Measurements from ENCODE around the gene TMEM192. TPM values are rescaled to one million over a fixed set of nuclear protein-coding genes. Genes with fewer than 3 reads are reported as not detected.
"Not testable (repeated sequence)": the region's sequence is repeated elsewhere in the genome, so short reads cannot be mapped to it uniquely, and the experiment has no call there.

The TMEM192 gene
- total RNA-seq, 1 donor from 2014 or later, result 17.2 TPM

DNA sequence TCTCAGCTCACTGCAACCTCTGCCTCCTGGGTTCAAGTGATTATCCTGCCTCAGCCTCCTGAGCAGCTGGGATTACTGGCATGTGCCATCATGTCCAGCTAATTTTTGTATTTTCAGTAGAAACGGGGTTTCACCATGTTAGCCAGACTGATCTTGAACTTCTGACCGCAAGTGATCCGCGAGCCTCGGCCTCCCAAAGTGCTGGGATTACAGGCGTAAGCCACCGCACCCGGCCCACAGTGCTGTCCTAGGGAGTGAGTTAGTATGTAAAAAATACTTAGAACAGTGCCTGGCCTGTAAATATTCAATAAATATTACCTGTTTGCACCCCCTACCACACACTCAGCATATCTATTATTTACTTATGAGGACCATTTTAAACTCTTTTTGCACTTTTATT lies 20.5 kb downstream of the TMEM192 start:
- not testable (repeated sequence) for DNase-seq (ENCODE audit: low spot score)

DNA sequence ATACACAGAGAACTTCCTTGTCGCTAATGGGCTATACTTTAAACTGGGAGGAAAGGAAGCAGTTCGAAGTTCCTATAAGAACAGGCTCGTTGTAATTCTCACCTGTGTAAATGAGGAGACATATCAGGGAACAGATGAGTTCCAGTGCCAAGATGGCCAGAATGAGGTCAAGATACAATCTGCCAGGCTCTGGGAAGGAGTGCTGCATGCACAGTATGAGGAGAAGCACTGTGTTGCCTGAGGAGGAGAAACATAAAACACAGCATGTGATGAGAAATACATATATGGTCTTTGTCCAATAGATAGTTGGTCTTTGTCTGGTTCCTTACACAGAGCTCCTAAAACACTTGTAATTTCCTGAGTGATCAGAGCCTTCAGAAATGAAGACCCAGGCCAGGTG lies 24.3 kb downstream of the TMEM192 start:
- no peak for DNase-seq (ENCODE audit: low spot score)

DNA sequence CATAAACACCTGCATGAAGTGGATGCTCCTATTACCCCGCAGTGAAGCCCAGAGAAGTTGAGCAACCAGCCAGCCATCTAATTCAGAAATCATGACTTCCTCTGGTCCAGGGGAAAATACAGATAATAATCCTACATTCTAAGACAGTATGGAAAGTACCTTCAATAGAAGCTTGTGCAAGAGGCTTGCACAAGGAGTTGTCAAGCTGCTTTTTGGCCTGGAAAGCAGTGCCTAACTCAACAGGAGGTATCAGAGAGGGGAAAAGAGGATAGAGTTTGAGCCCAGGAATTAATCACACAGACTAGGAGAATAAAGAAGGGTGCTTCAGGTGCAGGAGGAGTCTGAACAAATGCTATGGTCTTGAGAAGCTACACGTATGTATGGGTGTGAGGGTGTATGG lies 26.7 kb downstream of the TMEM192 start:
- DNase-seq (ENCODE audit: low spot score), result no peak

DNA sequence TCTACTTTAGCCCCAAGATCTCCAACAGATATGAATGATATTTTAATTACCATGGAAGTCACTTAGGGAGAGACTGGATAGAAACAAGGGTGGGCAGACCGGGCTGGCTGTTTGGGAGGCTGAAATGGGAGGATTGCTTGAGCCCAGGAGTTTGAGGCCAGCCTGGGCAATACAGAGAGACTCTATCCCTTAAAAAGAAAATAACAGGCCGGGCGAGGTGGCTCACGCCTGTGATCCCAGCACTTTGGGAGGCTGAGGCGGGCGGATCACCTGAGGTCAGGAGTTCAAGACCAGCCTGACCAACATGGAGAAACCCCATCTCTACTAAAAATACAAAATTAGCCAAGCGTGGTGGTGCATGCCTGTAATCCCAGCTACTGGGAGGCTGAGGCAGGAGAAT lies 27.9 kb downstream of the TMEM192 start:
- not testable (repeated sequence) for DNase-seq (ENCODE audit: low spot score)

DNA sequence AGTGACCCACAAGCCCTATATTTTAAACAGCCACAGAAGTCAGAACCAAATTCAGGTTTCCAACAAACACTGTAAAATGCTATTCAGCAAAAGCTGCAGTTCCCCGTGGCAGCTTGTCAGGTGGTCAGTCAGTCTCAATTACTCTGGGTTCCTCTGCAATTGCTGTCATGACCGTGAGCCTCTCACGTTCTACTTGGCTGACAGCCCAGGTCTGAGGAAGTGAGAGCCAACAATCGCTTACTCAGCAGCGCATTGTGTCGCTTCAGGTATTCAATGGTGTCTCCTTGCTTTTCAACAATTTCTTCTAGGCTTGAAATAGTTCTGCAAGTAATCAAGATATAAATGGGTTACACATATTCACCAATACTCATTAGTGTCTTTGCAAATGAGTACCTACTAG lies 33.2 kb downstream of the TMEM192 start:
- peak; percentile 38 for DNase-seq (ENCODE audit: low spot score)

DNA sequence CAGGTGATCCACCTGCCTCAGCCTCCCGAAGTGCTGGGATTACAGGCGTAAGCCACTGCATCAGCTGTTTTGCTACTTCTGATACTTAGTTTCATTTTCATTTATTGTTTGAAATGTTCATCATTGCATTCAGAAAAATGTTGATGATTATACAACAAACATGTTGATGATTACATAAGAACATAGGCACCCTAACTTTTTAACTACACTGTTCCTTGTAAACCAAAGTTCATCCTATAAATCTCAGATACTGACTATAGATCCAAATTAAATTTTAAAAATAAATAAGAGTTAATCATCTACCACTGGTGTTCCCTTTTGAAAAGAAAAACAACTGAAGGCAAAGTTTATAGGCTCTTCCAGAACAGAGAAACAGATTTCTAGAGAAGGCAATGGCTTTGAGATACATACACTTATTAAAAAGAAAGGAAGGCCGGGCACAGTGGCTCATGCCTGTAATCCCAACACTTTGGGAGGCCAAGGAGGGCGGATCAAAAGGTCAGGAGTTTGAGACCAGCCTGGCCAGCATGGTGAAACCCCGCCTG lies 35.6 kb downstream of the TMEM192 start:
- no peak for DNase-seq (ENCODE audit: low spot score)

DNA sequence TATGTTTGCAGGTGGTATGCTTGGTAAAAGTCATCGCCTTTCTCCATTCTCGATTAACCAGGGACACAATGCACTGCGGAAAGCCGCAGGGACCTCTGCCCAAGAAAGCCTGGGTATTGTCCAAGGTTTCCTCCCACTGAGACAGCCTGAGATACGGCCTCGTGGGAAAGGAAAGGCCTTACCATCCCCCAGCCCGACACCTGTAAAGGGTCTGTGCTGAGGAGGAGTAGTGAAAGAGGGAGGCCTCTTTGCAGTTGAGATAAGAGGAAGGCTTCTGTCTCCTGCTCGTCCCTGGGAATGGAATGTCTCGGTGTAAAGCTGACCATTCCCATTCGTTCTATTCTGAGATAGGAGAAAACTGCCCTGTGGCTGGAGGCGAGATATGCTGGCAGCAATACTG lies 39.3 kb downstream of the TMEM192 start:
- not testable (repeated sequence) for DNase-seq (ENCODE audit: low spot score)

DNA sequence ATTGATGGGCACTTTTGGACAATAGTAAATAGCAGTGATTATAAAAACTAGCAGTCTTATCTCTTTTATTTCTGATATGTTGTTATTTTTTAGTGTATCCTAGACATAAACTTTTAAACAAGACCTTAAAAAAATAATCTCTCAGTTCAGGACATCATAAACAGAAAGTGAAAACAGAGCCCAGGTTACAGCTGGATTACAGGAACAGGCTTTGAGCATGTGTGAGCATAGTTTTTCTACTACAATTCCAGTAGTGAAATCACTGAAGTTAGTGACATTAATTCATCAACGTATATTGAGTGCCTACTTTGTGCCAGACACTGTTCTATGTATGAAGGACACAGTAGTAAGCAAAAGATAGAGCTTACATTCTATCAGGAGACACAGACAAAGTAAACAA lies 42.1 kb downstream of the TMEM192 start:
- no peak for DNase-seq (ENCODE audit: low spot score)

DNA sequence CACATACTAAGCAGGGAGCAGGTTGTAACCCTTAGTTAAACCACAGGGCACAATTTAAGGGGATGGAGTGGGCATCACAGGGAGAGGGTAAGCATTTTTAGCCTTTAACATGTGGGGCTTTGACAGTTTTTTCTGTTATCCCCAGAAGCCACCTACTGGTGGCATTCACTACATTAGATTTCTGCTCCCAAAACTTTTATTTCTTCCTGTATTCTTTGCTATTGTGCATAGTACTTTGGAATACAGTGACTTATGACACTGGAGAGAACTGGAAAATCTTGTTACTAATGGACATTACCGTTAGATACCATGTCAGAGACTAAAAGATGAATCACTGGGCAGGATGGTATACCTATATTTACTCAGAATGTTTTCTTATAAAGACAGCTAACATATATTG lies 51.7 kb downstream of the TMEM192 start:
- DNase-seq (ENCODE audit: low spot score), result no peak

DNA sequence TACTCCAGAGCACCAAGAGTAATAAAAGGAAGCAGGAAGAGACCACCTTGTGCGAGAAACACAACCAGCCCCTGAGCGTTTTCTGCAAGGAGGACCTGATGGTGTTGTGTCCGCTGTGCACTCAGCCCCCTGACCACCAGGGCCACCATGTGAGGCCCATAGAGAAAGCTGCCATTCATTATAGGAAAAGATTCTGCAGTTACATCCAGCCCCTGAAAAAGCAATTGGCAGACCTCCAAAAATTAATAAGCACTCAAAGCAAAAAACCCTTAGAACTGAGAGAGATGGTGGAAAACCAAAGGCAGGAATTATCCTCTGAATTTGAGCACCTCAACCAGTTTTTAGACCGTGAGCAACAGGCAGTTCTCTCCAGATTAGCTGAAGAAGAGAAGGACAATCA lies 53.3 kb downstream of the TMEM192 start:
- DNase-seq (ENCODE audit: low spot score), result no peak

DNA sequence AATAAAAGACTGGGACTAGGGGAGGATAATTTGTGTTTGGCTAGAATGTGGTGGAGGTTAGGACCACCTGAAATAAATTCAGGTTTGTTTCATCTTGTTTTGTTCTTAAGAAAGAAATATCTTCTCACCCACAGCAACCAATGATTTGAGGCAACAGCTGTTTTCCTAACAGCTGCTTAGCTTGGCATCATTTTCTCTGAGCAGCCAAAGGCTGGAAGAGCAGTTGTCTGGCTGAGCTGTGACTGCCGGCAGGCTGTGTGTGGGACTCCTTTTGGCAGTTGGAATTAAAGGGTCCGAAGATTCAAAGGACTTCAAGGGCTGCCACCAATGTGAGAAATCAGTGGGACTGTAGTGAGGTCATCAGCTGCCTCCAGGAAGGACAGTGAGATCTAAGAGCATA lies 54.0 kb downstream of the TMEM192 start:
- DNase-seq (ENCODE audit: low spot score), result no peak

DNA sequence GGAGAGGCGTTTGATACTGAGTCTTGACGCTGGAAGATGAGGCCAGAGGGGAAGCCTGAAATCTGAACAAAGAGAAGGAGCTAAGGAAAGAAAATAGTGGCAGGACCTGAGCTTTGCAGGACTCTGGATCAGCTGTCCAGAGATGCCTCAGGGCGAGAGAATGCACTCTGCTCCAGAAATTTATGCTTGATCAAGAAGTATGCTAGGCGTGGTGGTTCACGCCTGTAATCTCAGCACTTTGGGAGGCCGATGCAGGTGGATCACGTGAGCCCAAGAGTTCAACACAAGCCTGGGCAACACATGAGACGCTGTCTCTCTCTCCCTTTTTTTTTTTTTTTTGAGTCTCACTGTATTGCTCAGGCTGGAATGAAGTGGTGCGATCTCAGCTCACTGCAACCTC lies 57.1 kb downstream of the TMEM192 start:
- DNase-seq (ENCODE audit: low spot score), result no peak

DNA sequence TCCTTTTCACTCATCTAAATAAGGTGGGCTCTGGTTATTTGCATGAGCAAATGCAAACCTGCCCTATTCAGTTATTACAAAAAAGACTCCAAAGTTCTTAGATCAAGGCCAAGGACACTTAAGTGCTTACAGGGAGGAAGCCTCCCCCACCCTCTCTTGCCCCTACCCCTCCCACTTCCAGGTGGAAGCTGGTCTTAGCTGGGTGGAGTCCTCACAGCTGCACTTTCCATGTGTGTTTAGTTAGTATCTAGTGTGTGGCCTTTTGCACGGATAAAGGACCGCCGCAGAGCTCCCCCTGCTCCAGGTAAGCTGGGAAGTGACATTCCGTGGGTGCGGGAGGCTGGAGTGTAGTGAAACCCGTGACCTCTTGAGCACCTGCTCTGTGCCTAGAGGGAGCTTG lies 59.0 kb downstream of the TMEM192 start, which contains the start of gene TRIM75:
TSS of gene TRIM75 (plus strand) at position 222 of the 400 bp plus-strand sequence. CDS start 5,282 bp downstream, outside the sequence.
- DNase-seq (ENCODE audit: low spot score), result no peak

DNA sequence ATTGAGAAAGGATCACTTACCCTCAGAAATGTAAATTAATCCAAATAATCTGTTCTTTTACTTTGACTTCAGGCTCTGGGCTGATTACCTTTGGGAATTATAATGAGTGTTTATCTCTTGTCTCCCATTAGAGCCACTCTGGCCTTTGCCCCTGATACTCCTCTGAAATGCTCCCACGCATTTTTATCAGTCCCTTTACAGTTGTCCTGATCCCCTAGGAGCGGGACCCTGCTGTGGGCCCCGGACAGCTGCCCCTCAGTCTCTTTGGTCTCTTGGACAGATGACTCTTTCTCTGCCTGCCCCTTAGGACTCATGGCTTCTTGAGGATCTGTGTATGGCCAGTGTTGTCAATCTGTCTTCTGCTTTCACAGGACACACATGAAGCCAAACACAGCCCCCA lies 60.0 kb downstream of the TMEM192 start:
- no peak for DNase-seq (ENCODE audit: low spot score)

DNA sequence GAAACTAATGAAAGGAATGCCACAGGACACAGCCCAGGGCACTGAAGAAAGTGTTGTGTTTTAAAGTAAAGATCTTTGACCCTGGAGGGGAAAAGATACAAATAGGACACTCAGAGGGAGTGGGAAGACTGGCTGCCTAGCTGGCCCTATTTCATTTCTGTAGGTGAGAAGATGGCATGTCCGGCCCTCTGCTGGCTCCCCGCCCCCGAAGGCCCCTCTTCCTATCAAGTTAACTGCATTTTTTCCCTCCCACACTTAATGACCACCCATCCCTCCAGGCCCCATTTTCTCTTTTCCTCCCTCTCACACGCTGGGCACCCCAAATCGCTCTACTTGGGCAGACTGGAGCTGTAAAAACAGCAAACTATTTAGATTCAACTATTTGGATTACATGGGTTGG lies 64.5 kb downstream of the TMEM192 start:
- DNase-seq (ENCODE audit: low spot score), result no peak

DNA sequence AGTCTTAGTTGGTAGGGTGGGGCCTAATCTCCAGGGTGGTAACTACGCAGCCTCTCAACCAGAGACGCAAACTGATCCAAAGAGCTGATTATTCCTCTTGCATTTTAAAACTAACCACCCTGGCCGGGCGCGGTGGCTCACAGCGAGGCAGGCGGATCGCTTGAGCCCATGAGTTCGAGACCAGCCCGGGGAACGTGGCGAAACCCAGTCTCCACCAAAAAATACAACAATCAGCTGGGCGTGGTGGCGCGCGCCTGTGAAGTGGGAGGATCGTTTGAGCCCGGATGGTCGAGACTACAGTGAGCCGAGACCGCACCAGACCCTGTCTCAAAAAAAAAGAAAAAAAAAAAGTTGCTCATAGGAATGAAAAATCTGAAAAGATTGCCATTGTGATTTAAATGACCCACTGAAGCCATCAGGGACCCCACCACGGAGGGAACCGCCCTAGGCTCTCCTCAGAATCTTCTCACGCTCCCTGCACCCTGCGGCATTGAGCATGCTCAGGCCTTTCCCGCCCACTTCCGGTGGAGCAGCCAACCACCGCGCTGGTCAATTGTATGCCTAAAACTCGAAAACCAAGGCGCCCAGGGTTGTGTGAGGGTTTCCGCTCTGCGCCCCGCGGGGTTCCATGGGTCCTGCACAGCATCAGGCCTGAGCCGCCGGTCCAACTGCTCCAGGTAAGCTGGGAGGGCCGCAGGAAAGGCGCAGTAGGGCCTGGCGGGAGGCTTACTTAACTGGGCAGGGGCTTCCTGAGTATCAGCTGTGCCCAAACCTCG lies 81.0 kb downstream of the TMEM192 start, which contains the start of gene TRIM60:
TSS of gene TRIM60 (plus strand) at position 564 of the 776 bp plus-strand sequence. CDS start 8,074 bp downstream, outside the sequence.
- DNase-seq (ENCODE audit: low spot score), result no peak

DNA sequence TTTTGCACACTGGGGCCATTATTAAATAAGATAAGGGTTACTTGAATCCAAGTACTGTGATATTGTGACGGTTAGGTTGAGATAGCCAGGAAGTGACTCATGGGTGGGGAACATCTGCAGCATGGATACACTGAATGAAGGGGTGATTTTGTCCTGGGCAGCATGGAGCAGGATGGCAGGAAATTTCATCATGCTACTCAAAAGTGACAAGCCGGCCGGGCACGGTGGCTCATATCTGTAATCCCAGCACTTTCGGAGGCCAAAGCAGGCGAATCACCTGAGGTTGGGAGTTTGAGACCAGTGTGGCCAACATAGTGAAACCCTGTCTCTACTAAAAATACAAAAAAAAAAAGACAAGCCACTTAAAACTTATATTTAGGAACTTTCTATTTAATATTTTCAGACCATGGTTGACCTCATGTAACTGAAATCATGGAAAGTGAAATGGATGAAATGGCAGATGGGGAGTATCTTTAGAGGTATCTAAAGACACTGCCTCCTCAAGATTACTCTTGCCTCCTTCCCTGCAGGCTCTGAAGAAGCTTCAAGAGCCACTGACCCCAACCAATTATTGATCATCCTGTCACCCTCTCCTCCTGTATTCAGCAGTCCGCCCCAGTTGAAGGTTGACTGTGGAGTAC lies 84.8 kb downstream of the TMEM192 start:
- DNase-seq (ENCODE audit: low spot score), result no peak

DNA sequence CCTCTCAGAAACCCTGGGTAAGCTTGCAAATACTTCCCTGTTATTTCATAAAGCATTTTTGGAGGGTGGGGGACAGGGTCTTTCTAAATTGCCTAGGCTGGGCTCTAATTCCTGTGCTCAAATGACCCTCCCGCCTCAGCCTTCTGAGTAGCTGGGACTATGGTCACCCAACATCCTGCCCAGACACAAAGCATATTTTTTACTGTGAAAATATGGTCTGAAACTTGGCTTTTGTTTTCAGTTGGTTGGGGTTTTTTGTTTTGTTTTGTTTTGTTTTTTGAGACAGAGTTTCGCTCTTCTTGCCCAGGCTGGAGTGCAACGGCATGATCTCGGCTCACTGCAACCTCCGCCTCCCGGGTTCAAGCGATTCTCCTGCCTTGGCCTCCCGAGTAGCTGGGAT lies 86.9 kb downstream of the TMEM192 start:
- not testable (repeated sequence) for DNase-seq (ENCODE audit: low spot score)

Other genes with a start within 250 kb of the TMEM192 start
- gene APELA, start 235.7 kb downstream of the TMEM192 start, total RNA-seq, result 0.09 TPM
- gene TRIM61, start 135.2 kb downstream of the TMEM192 start, total RNA-seq, result 2.8 TPM
- gene TRIM60, start 80.9 kb downstream of the TMEM192 start, total RNA-seq, result not detected
- gene TRIM75, start 59.0 kb downstream of the TMEM192 start, total RNA-seq, result not detected
- 25.0 TPM for gene KLHL2, start 94.7 kb upstream of the TMEM192 start, total RNA-seq
- gene MSMO1, start 214.8 kb upstream of the TMEM192 start, total RNA-seq, result 246 TPM

All from mucosa of gallbladder (tissue), 1 donor.